ENCODE measurements around the gene SSPN.

Gene SSPN, protein sequence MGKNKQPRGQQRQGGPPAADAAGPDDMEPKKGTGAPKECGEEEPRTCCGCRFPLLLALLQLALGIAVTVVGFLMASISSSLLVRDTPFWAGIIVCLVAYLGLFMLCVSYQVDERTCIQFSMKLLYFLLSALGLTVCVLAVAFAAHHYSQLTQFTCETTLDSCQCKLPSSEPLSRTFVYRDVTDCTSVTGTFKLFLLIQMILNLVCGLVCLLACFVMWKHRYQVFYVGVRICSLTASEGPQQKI

GRCh38 chr12:26195250-26195640, at the start of gene SSPN:
Gene SSPN (plus strand): TSS chr12:26195573. CDS start chr12:26195673, 100 bp downstream.
- FAIRE-seq, result no peak

DNA sequence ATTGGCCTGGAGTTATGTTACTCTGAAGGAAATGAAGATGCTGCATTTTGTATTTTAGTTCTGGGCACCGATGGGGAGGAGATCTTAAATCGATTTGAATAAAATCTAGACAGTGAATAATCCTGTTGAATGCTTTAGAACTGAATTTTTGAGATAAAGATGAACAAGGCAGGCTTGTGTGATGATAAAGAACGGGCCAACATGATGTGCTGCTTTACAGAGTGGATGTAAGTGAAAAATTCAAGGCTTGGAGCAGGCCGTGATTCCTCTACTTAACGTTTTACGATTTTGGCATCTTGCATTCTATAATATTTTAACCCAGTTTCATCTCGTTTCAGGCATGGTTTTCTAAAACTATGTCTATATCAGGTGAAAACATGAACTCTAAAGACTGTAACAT, 47.1 kb upstream of the SSPN start:
- no peak for FAIRE-seq

DNA sequence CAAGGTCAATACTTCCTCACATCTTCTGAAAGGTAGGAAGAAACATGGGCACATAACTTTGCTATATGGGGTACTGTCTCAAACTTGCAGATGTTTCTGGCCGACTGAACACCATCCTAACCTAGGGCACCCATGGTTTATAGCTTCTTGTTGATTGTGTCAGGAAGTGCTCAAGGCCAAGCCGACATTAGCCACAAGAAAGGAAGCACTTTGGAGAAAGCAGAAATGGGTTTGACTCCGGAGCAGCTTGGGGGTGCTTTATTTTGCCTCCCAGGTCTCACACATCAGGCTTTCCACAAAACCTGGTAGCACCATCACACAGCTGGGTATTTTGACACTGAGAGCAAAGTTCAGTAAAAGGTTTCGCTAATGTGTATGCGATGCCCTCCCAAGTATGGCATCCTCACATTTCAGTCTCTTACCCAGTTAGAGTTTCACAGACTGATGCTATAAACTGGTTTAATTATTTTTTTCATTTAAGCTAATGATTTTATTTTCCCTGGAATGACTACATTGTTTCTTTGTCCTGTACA, 45.3 kb upstream of the SSPN start:
- no peak for FAIRE-seq

GRCh38 chr12:26150736-26151450, 44.5 kb upstream of the SSPN start:
- no peak for FAIRE-seq

- FAIRE-seq, result no peak
Measured at GRCh38 chr12:26152507-26153102, 42.8 kb upstream of the SSPN start.

DNA sequence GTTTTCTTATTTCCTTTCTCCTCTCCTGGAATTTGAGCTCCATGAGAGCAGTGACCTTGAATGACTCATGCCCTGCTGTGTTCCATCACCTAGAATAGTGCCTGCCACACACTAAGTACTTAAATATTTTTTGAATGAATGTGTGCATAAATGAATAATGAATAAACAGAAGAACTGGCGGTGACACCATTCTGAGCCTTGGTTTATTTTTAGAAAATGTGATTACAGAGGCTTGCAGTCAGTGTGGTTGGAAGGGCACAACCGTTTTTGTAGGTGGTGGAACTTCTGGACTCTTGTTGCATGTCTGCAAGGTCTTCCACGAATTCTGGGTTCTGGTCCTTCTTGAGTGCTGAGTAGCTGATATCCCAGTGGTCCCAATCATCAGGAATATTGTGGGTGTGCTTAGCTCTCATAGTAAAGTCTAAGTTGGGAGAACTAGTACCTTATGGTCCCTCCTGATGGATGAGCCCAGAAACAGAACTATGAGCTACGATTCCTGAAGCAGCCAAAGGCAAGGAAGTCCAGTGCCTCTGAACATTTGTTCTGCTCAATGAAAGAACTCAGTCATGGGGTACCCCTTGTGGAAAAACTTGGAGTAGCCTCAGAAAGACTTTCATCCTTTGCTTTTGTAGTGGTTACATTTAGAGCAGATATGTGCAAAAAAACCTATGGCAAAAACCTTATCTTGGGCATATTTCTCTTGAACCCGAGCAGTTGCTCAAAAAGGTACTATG, 41.8 kb upstream of the SSPN start:
- no peak for FAIRE-seq

DNA sequence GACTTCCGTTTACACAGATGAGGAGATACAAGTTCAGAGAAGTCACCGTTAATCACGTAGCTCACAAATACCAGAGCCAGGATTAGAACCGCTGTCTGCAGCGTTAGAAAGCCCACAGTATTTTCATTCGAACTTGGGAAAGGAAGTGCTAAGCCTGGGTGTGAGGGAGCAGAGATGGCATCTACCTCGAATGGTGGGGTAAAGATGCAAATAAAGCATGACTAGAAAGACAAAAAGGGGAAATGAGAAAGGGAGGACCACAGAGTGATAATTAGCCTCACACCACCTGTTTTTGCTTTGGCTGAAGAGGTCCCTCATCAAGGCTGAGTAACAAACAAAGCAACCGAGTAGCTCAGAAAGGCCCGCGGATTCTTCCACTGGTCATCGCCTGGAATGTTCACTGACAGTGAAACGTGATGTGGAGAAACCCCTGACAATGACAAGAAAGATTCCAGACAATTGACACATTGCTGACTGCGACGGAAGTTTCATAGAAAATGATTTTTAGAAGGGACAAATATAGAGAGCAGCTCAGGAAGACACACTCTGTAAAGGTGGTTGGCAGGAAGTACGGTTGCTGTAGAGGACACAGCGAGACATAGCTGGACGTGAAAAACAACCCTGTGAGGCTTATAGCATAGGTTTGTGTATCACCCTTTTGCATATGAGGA, 39.0 kb upstream of the SSPN start:
- FAIRE-seq, result no peak

DNA sequence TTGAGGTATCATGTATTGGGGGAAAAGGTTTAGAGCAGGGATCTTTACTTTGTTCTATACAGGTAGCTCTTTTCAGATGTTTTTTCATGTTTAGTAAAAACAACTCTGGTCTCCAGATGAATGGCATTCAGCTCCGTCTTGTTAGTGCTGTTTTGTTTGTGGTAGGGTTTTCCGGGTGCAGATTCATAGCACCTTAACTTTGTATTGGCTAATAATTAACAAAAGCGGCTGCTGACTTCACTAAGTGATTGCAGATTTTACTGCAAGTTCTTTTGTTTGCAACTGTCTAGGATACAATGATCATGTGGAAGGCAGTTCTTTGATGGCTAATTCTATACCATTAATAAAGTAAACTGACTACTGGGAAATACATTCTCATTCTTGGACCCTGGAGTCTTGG, 38.4 kb upstream of the SSPN start:
- peak; percentile 10 for FAIRE-seq

GRCh38 chr12:26158078-26158764, 37.2 kb upstream of the SSPN start:
- FAIRE-seq, result no peak

GRCh38 chr12:26162174-26162573, 33.2 kb upstream of the SSPN start:
- no peak for FAIRE-seq

- FAIRE-seq, result no peak
Measured at GRCh38 chr12:26162905-26163304, 32.5 kb upstream of the SSPN start.

GRCh38 chr12:26164118-26164517, 31.3 kb upstream of the SSPN start:
- no peak for FAIRE-seq

- FAIRE-seq, result no peak
Measured at GRCh38 chr12:26172013-26172412, 23.4 kb upstream of the SSPN start.

DNA sequence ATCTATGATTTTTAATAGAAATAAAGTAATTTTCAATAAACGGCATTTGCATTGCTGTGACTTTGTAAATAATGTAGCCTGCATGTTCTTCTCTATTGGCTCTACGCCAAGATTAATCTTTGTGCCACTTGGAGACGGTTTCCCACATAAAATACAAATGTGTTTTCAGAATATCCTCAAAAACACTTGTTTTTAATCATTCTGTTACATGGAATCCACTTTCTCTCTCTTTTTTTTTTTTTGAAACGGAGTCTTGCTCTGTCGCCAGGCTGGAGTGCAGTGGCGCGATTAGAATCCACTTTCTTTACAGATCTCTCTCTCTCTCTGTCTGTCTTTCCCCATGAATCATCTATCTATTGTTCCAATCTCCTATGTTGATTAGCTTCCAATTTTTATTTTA, 22.8 kb upstream of the SSPN start:
- no peak for FAIRE-seq

DNA sequence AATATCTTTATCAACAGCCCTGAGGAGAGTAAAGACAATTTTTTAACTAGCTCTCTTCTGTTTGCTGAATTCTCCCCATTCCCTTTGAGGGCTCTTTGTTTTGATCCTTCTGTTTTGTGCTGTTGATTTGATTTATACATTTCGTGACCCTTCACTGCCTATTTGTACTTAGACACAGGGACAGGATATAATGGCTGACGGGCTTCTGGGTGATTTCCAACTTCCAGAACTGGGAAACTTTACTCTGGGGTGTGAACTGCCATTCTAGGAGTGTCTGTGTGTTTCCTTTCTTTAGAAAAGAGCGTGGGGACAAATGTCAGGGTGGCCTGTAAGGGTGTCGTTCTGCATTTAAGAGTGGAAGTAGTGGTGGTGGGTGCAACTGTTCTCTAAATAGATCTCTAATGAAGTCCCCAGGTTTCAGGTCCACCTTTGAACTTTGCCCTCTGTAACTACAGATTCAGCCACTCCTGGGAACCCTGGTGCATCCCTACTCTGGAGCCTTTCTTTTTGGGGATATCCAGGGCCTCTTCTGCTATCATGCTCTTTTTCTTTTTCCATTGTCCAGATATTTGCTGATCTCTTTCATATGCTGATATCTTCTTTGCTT, 22.3 kb upstream of the SSPN start:
- no peak for FAIRE-seq

DNA sequence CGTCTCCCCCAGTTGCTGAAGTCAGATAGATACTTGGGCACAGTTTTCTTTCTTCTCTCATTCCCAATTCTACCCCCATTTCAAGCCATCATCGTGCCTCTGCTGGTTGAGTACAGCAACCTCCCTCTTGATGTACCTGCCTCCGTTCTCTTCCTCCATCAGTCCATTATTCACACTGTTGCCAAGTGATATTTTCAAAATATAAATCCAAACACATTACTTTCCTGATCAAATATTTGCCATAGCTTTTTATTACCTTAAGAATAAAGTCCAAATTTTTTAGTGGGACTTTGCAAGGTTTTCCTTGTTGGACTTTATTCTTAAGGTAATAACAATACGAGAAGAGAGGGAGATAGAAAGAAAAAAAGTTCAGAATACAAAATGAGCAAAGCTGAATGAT, 18.6 kb upstream of the SSPN start:
- FAIRE-seq, result peak; percentile 94

DNA sequence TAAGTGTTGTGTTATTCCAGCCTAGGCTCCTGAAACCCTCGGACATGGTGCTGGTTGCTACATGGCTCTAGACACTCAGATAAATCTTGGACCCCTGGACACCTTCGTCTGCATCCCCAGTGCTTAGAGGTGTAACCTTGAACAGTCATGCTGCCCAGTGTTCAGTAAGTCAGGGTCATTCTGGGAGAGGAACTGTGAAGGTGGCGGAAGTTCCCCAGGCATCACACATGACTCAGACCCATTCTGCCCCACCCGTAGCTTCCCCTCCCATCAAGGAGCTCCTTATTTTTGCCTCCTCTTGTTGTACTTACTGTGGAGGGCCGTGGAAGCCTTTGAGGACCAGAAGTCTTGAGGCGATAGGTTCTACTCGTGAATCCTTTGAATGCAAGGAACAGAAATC, 18.1 kb upstream of the SSPN start:
- no peak for FAIRE-seq

GRCh38 chr12:26179826-26180225, 15.5 kb upstream of the SSPN start:
- FAIRE-seq, result no peak

DNA sequence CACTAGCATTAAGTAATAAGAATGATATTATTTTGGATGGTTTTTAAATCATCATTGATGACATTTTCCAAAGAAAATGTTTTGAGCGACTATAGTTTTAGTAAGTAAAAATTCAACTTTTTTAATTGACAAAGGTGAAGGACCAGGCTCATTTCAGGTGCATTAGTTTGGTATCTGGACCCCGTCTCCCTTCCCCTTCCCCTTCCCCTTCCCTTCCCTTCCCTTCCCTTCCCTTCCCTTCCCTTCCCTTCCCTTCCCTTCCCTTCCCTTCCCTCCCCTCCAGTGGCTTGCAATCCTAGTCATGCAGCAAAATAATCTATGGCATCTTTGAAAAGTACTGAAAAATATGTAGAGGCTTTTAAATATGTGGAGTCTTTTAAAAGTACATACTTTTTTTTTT, 13.0 kb upstream of the SSPN start:
- FAIRE-seq, result no peak

DNA sequence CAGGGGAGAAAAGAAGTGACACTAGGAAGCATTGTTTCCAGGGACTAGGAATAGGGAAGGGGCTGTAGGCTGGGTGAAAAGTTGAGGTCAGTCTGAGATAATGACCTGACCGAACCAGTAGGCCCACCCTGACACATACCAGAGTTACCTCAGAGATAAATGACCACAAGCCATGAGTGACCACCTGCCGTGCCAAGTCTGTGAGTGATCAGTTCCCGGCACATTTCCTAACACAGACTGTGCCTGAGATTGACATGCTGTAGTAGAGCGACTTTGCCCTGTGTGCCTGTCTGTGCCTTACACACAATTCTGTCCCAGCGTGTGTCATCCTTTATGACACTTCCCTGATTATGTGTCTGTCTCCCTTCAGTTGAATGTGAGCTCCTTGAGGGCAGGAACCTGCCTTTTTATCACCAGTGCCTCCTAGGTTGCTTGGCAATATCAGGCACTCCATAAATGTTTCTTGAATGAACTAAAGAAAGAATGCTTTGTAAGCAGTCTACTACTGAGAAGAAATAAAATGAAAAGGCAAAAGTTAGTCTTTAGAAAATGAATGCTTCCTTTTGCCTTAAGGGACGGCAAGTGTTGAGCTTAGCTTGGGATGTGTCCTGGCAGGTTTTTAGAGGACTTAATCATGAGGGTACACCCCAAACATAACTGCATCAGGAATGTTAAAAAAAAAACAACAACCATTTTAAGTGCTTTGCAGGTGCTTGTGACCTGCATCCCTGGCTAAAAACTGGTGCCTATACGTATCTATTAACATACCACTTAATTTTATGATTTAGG, 9.6 kb upstream of the SSPN start:
- FAIRE-seq, result no peak

All from colon (tissue), 2 donors.